Measurements from ENCODE around the gene HSPH1.

DNA sequence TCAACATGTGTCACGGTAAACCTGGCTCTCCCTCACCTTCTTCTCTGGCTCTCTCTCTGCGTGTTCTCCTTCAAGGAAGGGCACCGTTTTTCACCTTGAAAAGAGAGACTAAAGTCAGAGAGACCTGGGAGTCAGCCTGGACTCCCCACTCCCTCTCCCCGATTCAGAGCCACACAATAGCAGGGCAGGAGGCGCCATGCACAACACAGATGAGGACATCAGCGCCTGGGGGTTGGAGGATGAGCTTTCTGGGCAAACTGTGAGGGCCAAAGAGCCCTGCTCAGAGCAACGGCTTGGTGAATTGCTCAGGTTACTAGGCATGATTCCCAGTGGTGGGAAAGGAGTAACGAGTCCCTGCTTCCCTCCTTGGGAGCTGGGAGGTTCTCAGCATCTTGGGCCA is 32.3 kb downstream of the HSPH1 start:
- TF ChIP-seq POLR2A (IDR thresholded peaks at IDR 0.05; ENCODE audit: extremely low read depth, insufficient read length) (no peak), CTCF (IDR thresholded peaks at IDR 0.05; ENCODE audit: low read depth, low read length) (no peak)
